Smooth muscle cell (in vitro differentiated cells): Measurements from ENCODE around the gene GNG12. TPM values are rescaled to one million over a fixed set of nuclear protein-coding genes. Genes with fewer than 3 reads are reported as not detected.
A peak's percentile ranks its signal among the peaks of the same experiment; 100 is the strongest.

ENCODE experiments used
- DNase-seq: peaks from one replicate; lab custom pipeline; 2025; ENCODE audit not compliant: unreplicated experiment; lab: John Stamatoyannopoulos, UW
- H2AFZ ChIP-seq: fragments of 200-600 bp; sonication (generic); 2 replicates; pipeline ENCODE4 v1.6.0; 2016; ENCODE audit warnings: antibody characterized with exemption, low read depth, mild to moderate bottlenecking
- H3F3A ChIP-seq: fragments of 200-600 bp; sonication (generic); 2 replicates; pipeline ENCODE4 v1.6.0; 2017; ENCODE audit warnings: antibody characterized with exemption, low read depth
- H3K27ac ChIP-seq: fragments of 200-600 bp; sonication (generic); 2 replicates; pipeline ENCODE4 v1.5.1; 2016; ENCODE audit warnings: low read depth, mild to moderate bottlenecking
- H3K27me3 ChIP-seq: fragments of 200-600 bp; sonication (generic); 2 replicates; pipeline ENCODE4 v1.6.1; 2016; ENCODE audit warnings: low read depth, mild to moderate bottlenecking
- H3K36me3 ChIP-seq: fragments of 200-600 bp; sonication (generic); 2 replicates; pipeline ENCODE4 v1.5.1; 2016; ENCODE audit warnings: low read depth
- H3K4me1 ChIP-seq: fragments of 200-600 bp; sonication (generic); 2 replicates; pipeline ENCODE4 v1.5.1; 2016; ENCODE audit warnings: low read depth
- H3K4me2 ChIP-seq: fragments of 200-600 bp; sonication (generic); 2 replicates; pipeline ENCODE4 v1.6.0; 2016; ENCODE audit warnings: mild to moderate bottlenecking
- H3K4me3 ChIP-seq: fragments of 200-600 bp; sonication (generic); 2 replicates; pipeline ENCODE4 v1.5.1; 2016; ENCODE audit warnings: mild to moderate bottlenecking
- H3K79me2 ChIP-seq: fragments of 200-600 bp; sonication (generic); 2 replicates; pipeline ENCODE4 v1.6.0; 2016; ENCODE audit warnings: low read depth, mild to moderate bottlenecking
- H3K9ac ChIP-seq: fragments of 200-600 bp; sonication (generic); 2 replicates; pipeline ENCODE4 v1.6.0; 2016; ENCODE audit warnings: low read depth
- H3K9me3 ChIP-seq: fragments of 200-600 bp; sonication (generic); replicated peaks from 2 replicates; pipeline ENCODE4 v1.5.1; 2016; ENCODE audit warnings: low read depth
- H4K20me1 ChIP-seq: fragments of 200-600 bp; sonication (generic); 2 replicates; pipeline ENCODE4 v1.6.0; 2016; ENCODE audit warnings: low read depth
- CTCF ChIP-seq: fragments of 200-600 bp; sonication (generic); IDR thresholded peaks from 2 replicates; pipeline ENCODE4 v1.5.1; 2017; ENCODE audit warnings: borderline replicate concordance, mild to moderate bottlenecking, antibody characterized with exemption; ENCODE audit not compliant: insufficient read depth, poor library complexity, severe bottlenecking
- WGBS: methylation state at CpG from one replicate; pipeline ENCODE4 v1.1.7; 2016; ENCODE audit warnings: low lambda C conversion rate; 5-methylcytosine and 5-hydroxymethylcytosine counted together
- polyA plus RNA-seq: library from polyadenylated mRNA; unstranded; fragments of >200 nt; fragmentation: Nextera tagmentation; extraction: Ambion mirVana; gene quantifications from 2 replicates; pipeline ENCODE4 v1.2.1, GENCODE V29; 2016
- total RNA-seq: library from RNA; depleted of rRNA; stranded (reverse); fragments of >200 nt; gene quantifications from 2 replicates; pipeline ENCODE4 v1.2.3, GENCODE V29; 2014

Gene GNG12
- total and polyA plus RNA-seq, 2 experiments from 2014 or later: 54.6 to 86.6 TPM

GRCh38 chr1:67749844-67750690 lies 83.2 kb downstream of the GNG12 start:
- Histone ChIP-seq H3K4me1 (peaks cover 45% of the 10 kb centered on the region), H3K36me3 (no peaks in the 10 kb centered on the region), H4K20me1 (peaks cover under 1% of the 10 kb centered on the region), H3K27me3 (no peaks in the 10 kb centered on the region), H3K4me3 (peak overlapping the region; percentile 17), H3K79me2 (no peaks in the 10 kb centered on the region), H2AFZ (no peak overlapping the region), H3K4me2 (peak overlapping the region; percentile 60), H3K9me3 (no peaks in the 10 kb centered on the region), H3F3A (peaks cover 14% of the 10 kb centered on the region), H3K27ac (peak overlapping the region; percentile 93), H3K9ac (peak overlapping the region; percentile 54)
- TF ChIP-seq CTCF: no peak
- DNase-seq: no peak
- WGBS: 25% methylated on average over 8 of the region's 8 CpGs

GRCh38 chr1:67749263-67749843 lies 83.9 kb downstream of the GNG12 start:
- Histone ChIP-seq H3K4me1 (peaks cover 45% of the 10 kb centered on the region), H3K27me3 (no peaks in the 10 kb centered on the region), H4K20me1 (no peaks in the 10 kb centered on the region), H3K9ac (peak overlapping the region; percentile 54), H2AFZ (no peak overlapping the region), H3K27ac (peak overlapping the region; percentile 93), H3F3A (peaks cover 14% of the 10 kb centered on the region), H3K79me2 (no peaks in the 10 kb centered on the region), H3K4me2 (peak overlapping the region; percentile 60), H3K4me3 (peak overlapping the region; percentile 17), H3K9me3 (no peaks in the 10 kb centered on the region), H3K36me3 (no peaks in the 10 kb centered on the region)
- 14% methylated on average over 5 of the region's 5 CpGs for WGBS
- TF ChIP-seq CTCF: no peak
- no peak for DNase-seq

- H3K9me3 ChIP-seq: no peaks in the 10 kb centered on the region
- H3K27ac ChIP-seq: peak overlapping the region; percentile 93
- no peak overlapping the region for H2AFZ ChIP-seq
- peaks cover under 1% of the 10 kb centered on the region for H4K20me1 ChIP-seq
- peaks cover 14% of the 10 kb centered on the region for H3F3A ChIP-seq
- DNase-seq: no peak
- WGBS: 6% methylated on average over 2 of the region's 2 CpGs
- no peak overlapping the region for H3K9ac ChIP-seq
- H3K4me2 ChIP-seq: peak overlapping the region; percentile 60
- H3K27me3 ChIP-seq: no peaks in the 10 kb centered on the region
- H3K4me1 ChIP-seq: peaks cover 45% of the 10 kb centered on the region
- peak overlapping the region; percentile 17 for H3K4me3 ChIP-seq
- H3K36me3 ChIP-seq: no peaks in the 10 kb centered on the region
- TF ChIP-seq CTCF: no peak
- H3K79me2 ChIP-seq: no peaks in the 10 kb centered on the region
These were observed 84.6 kb downstream of the GNG12 start for GRCh38 chr1:67748630-67749029.
